Measurements from ENCODE around the gene DAD1.

- no peak for TF ChIP-seq POLR2A (IDR thresholded peaks at IDR 0.05)
- no peak for TF ChIP-seq CTCF (IDR thresholded peaks at IDR 0.05)
Observed at GRCh38 chr14:22566845-22567244, 22.2 kb downstream of the DAD1 start.
